ENCODE measurements around the gene CAV3. TPM values are rescaled to one million over a fixed set of nuclear protein-coding genes. Genes with fewer than 3 reads are reported as not detected.

The CAV3 gene
- total RNA-seq, 1 experiment from 2014 or later = not detected

DNA sequence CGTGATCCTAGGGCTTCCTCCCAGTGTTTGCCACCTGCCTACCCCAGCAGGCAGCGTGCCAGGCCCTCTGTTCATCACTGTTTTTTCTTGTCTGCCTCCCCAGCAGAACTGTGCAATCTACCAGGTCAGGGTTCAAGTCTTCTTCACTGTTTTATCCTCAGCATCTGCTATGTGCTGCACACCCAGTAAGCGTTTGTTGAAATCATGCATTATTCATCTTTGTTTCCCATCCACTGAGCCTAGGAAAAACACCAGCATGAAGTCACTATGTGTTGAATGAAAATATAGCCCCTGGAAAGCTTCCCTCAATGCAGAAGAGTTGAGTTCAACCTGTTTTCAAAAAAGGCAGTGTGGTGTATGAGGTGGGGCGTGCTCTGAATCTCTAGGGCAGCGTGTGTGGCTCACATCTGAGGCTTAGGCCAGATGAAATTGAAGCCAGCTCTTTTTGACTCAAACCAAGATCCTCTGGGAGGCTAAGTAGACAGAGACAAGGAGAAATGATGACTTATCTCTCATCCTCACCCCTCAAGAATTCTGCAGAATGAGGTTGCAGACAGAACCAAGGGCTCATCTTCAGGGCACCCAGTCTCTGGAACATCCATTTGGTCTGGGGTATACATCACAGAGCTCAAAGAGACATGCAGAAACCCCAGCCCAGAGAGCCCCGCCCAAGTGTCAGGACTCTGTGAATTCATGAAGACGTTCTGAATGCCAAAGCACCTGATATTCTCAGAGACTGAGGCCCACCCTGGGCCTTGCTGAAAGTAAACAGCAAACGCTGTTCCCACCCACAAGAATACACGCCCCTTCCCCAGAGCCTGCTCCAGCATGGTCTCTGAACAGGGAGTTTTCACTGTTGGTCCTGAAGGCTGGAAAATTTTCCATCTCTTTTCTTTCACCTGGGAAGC lies 5.7 kb upstream of the CAV3 start:
- no peaks in the 10 kb centered on the region for H3K79me2 ChIP-seq (ENCODE audit: low read length)
- no peak overlapping the region for H3K9ac ChIP-seq (ENCODE audit: low read length)
- H3K4me3 ChIP-seq (ENCODE audit: low read length) = no peak overlapping the region
- H3K27ac ChIP-seq (ENCODE audit: low read length) = no peak overlapping the region
- no peaks in the 10 kb centered on the region for H3K4me1 ChIP-seq (ENCODE audit: low read length)
- H3K36me3 ChIP-seq (ENCODE audit: insufficient read depth, low read length) = no peaks in the 10 kb centered on the region
- H3K9me2 ChIP-seq (replicated peaks; ENCODE audit: insufficient read depth, low read length) = no peaks in the 10 kb centered on the region
- no peak overlapping the region for H3K4me2 ChIP-seq (ENCODE audit: low read depth, low read length, poor library complexity, severe bottlenecking)
- no peak overlapping the region for H2AFZ ChIP-seq (ENCODE audit: low read length)
- H3K9me3 ChIP-seq (ENCODE audit: low read length) = no peaks in the 10 kb centered on the region
- no peak for DNase-seq
- H3K27me3 ChIP-seq (ENCODE audit: low read length) = no peaks in the 10 kb centered on the region
- H4K20me1 ChIP-seq (ENCODE audit: insufficient read depth, low read depth, low read length) = no peaks in the 10 kb centered on the region

- DNase-seq = no peak
- Histone ChIP-seq H2AFZ (ENCODE audit: low read length) (no peak overlapping the region), H3K4me3 (ENCODE audit: low read length) (no peak overlapping the region), H3K9me3 (ENCODE audit: low read length) (no peaks in the 10 kb centered on the region), H3K4me1 (ENCODE audit: low read length) (no peaks in the 10 kb centered on the region), H3K27me3 (ENCODE audit: low read length) (no peaks in the 10 kb centered on the region), H3K27ac (ENCODE audit: low read length) (no peak overlapping the region), H4K20me1 (ENCODE audit: insufficient read depth, low read depth, low read length) (no peaks in the 10 kb centered on the region), H3K36me3 (ENCODE audit: insufficient read depth, low read length) (no peaks in the 10 kb centered on the region), H3K79me2 (ENCODE audit: low read length) (no peaks in the 10 kb centered on the region), H3K9me2 (replicated peaks; ENCODE audit: insufficient read depth, low read length) (no peaks in the 10 kb centered on the region), H3K9ac (ENCODE audit: low read length) (no peak overlapping the region), H3K4me2 (ENCODE audit: low read depth, low read length, poor library complexity, severe bottlenecking) (no peak overlapping the region)
Measured at GRCh38 chr3:8729479-8729878, 4.1 kb upstream of the CAV3 start.

DNA sequence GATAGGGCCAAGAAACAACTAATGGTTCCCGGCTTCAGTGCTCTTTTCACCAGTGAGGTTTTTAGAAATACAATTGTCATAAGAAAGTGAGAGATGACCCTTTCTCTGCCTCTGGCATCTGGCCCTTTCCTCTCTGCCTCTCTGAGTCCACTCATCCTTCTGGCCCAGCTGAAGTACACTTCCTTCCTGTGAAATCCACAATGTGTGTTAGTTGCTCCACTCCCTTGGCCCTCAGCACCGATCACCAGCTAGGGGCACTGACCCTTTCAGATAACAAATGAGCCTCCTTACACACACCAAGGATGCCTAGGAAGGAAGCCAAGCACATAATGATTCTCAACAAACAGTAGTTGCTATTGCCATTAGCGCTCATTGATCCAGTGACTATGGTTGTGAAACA lies 2.9 kb upstream of the CAV3 start:
- H3K27ac ChIP-seq (ENCODE audit: low read length) = no peak overlapping the region
- H3K9me2 ChIP-seq (replicated peaks; ENCODE audit: insufficient read depth, low read length) = no peaks in the 10 kb centered on the region
- no peak overlapping the region for H3K9ac ChIP-seq (ENCODE audit: low read length)
- no peaks in the 10 kb centered on the region for H3K27me3 ChIP-seq (ENCODE audit: low read length)
- H3K36me3 ChIP-seq (ENCODE audit: insufficient read depth, low read length) = no peaks in the 10 kb centered on the region
- no peak overlapping the region for H3K4me2 ChIP-seq (ENCODE audit: low read depth, low read length, poor library complexity, severe bottlenecking)
- no peaks in the 10 kb centered on the region for H3K4me1 ChIP-seq (ENCODE audit: low read length)
- no peaks in the 10 kb centered on the region for H4K20me1 ChIP-seq (ENCODE audit: insufficient read depth, low read depth, low read length)
- H3K4me3 ChIP-seq (ENCODE audit: low read length) = no peak overlapping the region
- H2AFZ ChIP-seq (ENCODE audit: low read length) = no peak overlapping the region
- H3K9me3 ChIP-seq (ENCODE audit: low read length) = no peaks in the 10 kb centered on the region
- DNase-seq = no peak
- H3K79me2 ChIP-seq (ENCODE audit: low read length) = no peaks in the 10 kb centered on the region

- no peaks in the 10 kb centered on the region for H3K27me3 ChIP-seq (ENCODE audit: low read length)
- H3K9ac ChIP-seq (ENCODE audit: low read length) = no peak overlapping the region
- no peaks in the 10 kb centered on the region for H3K9me2 ChIP-seq (replicated peaks; ENCODE audit: insufficient read depth, low read length)
- no peaks in the 10 kb centered on the region for H4K20me1 ChIP-seq (ENCODE audit: insufficient read depth, low read depth, low read length)
- H2AFZ ChIP-seq (ENCODE audit: low read length) = no peak overlapping the region
- H3K9me3 ChIP-seq (ENCODE audit: low read length) = no peaks in the 10 kb centered on the region
- no peaks in the 10 kb centered on the region for H3K4me1 ChIP-seq (ENCODE audit: low read length)
- no peaks in the 10 kb centered on the region for H3K79me2 ChIP-seq (ENCODE audit: low read length)
- no peak overlapping the region for H3K4me3 ChIP-seq (ENCODE audit: low read length)
- DNase-seq = no peak
- no peak overlapping the region for H3K4me2 ChIP-seq (ENCODE audit: low read depth, low read length, poor library complexity, severe bottlenecking)
- H3K27ac ChIP-seq (ENCODE audit: low read length) = no peak overlapping the region
- no peaks in the 10 kb centered on the region for H3K36me3 ChIP-seq (ENCODE audit: insufficient read depth, low read length)
Measured at GRCh38 chr3:8732413-8732812, 1.2 kb upstream of the CAV3 start.

DNA sequence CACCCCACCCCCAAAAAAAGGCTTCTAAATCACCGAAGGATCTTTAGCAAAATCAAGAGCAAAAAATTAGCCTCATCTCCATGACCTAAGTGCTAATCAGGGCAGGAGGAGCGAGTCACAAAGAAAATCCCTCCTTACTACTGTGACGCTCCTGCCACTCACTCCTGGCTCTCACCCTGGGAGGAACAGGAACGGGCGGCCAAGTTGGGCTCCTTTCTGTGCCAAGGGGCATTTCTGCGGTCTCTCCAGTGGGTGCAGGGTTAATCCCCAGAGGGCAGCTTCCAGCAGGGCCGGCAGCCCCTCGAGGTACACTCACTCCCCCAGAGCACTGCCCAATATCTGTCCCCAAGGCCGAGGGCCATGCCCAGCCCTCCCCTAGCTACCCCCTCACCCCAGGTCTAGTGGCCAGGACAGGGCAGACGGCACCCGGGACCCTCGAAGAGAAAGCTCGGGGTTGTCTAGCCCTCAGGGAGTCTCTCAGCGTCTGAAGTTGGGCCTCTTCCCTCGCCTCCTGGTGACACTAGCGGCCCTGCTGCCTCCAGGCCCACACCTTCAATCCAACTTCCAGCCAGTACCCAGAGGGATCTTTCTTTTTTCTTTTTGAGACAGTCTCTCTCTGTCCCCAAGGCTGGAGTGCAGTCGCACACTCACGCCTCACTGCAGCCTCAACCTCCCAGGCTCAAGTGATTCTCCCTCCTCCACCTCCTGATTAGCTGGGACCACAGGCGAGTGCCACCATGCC lies 706 bp downstream of the CAV3 start:
- H3K79me2 ChIP-seq (ENCODE audit: low read length) = no peaks in the 10 kb centered on the region
- H3K27ac ChIP-seq (ENCODE audit: low read length) = no peak overlapping the region
- H3K9me3 ChIP-seq (ENCODE audit: low read length) = no peaks in the 10 kb centered on the region
- H3K4me2 ChIP-seq (ENCODE audit: low read depth, low read length, poor library complexity, severe bottlenecking) = no peak overlapping the region
- no peak overlapping the region for H2AFZ ChIP-seq (ENCODE audit: low read length)
- no peaks in the 10 kb centered on the region for H3K9me2 ChIP-seq (replicated peaks; ENCODE audit: insufficient read depth, low read length)
- H3K4me3 ChIP-seq (ENCODE audit: low read length) = no peak overlapping the region
- no peak overlapping the region for H3K9ac ChIP-seq (ENCODE audit: low read length)
- DNase-seq = no peak
- no peaks in the 10 kb centered on the region for H4K20me1 ChIP-seq (ENCODE audit: insufficient read depth, low read depth, low read length)
- no peaks in the 10 kb centered on the region for H3K4me1 ChIP-seq (ENCODE audit: low read length)
- H3K36me3 ChIP-seq (ENCODE audit: insufficient read depth, low read length) = no peaks in the 10 kb centered on the region
- no peaks in the 10 kb centered on the region for H3K27me3 ChIP-seq (ENCODE audit: low read length)

DNA sequence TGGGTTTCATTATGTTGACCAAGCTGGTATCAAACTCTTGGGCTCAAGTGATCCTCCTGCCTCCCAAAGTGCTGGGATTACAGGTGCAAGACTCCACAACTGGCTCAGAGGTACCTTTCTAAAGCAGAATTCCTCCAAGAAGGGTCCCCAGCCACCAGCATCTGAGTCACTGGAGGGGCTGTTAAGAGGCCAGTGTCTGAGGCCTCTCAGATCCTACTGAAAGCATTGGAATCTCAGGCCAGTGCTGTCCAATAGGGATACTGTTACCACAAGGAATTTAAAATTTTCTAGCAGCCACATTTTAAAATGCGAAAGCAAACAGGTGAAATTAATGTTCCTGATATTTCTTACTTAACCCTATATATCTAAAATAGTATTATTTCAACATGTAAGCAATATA lies 1.3 kb downstream of the CAV3 start:
- no peaks in the 10 kb centered on the region for H3K79me2 ChIP-seq (ENCODE audit: low read length)
- no peak overlapping the region for H3K9ac ChIP-seq (ENCODE audit: low read length)
- H3K9me3 ChIP-seq (ENCODE audit: low read length) = no peaks in the 10 kb centered on the region
- no peaks in the 10 kb centered on the region for H3K27me3 ChIP-seq (ENCODE audit: low read length)
- no peaks in the 10 kb centered on the region for H3K9me2 ChIP-seq (replicated peaks; ENCODE audit: insufficient read depth, low read length)
- no peak overlapping the region for H3K4me3 ChIP-seq (ENCODE audit: low read length)
- no peak overlapping the region for H2AFZ ChIP-seq (ENCODE audit: low read length)
- H3K27ac ChIP-seq (ENCODE audit: low read length) = no peak overlapping the region
- no peak overlapping the region for H3K4me2 ChIP-seq (ENCODE audit: low read depth, low read length, poor library complexity, severe bottlenecking)
- DNase-seq = no peak
- no peaks in the 10 kb centered on the region for H3K4me1 ChIP-seq (ENCODE audit: low read length)
- no peaks in the 10 kb centered on the region for H3K36me3 ChIP-seq (ENCODE audit: insufficient read depth, low read length)
- no peaks in the 10 kb centered on the region for H4K20me1 ChIP-seq (ENCODE audit: insufficient read depth, low read depth, low read length)

GRCh38 chr3:8736436-8736835 lies 2.8 kb downstream of the CAV3 start:
- no peaks in the 10 kb centered on the region for H4K20me1 ChIP-seq (ENCODE audit: insufficient read depth, low read depth, low read length)

GRCh38 chr3:8737301-8737700 lies 3.7 kb downstream of the CAV3 start:
- DNase-seq = no peak
- Histone ChIP-seq H3K36me3 (ENCODE audit: insufficient read depth, low read length) (no peaks in the 10 kb centered on the region), H3K9me3 (ENCODE audit: low read length) (no peaks in the 10 kb centered on the region), H4K20me1 (ENCODE audit: insufficient read depth, low read depth, low read length) (no peaks in the 10 kb centered on the region), H3K9ac (ENCODE audit: low read length) (no peak overlapping the region), H3K4me3 (ENCODE audit: low read length) (no peak overlapping the region), H3K4me1 (ENCODE audit: low read length) (no peaks in the 10 kb centered on the region), H3K27me3 (ENCODE audit: low read length) (no peaks in the 10 kb centered on the region), H3K27ac (ENCODE audit: low read length) (no peak overlapping the region), H3K9me2 (replicated peaks; ENCODE audit: insufficient read depth, low read length) (no peaks in the 10 kb centered on the region), H2AFZ (ENCODE audit: low read length) (no peak overlapping the region), H3K79me2 (ENCODE audit: low read length) (no peaks in the 10 kb centered on the region), H3K4me2 (ENCODE audit: low read depth, low read length, poor library complexity, severe bottlenecking) (no peak overlapping the region)

More at GRCh38 chr3:8736436-8736835, 2.8 kb downstream of the CAV3 start:
- Histone ChIP-seq H3K79me2 (ENCODE audit: low read length) (no peaks in the 10 kb centered on the region), H3K27me3 (ENCODE audit: low read length) (no peaks in the 10 kb centered on the region), H3K9me3 (ENCODE audit: low read length) (no peaks in the 10 kb centered on the region), H3K9me2 (replicated peaks; ENCODE audit: insufficient read depth, low read length) (no peaks in the 10 kb centered on the region), H3K27ac (ENCODE audit: low read length) (no peak overlapping the region), H2AFZ (ENCODE audit: low read length) (no peak overlapping the region), H3K9ac (ENCODE audit: low read length) (no peak overlapping the region), H3K4me3 (ENCODE audit: low read length) (no peak overlapping the region), H3K4me2 (ENCODE audit: low read depth, low read length, poor library complexity, severe bottlenecking) (no peak overlapping the region), H3K4me1 (ENCODE audit: low read length) (no peaks in the 10 kb centered on the region), H3K36me3 (ENCODE audit: insufficient read depth, low read length) (no peaks in the 10 kb centered on the region)
- DNase-seq = no peak
